Measurements from ENCODE around the gene DENND1C.

- TF ChIP-seq CTCF (IDR thresholded peaks at IDR 0.05) (no peak), POLR2A (IDR thresholded peaks at IDR 0.05) (no peak)
These were observed 47.8 kb upstream of the DENND1C start for GRCh38 chr19:6529351-6529750.

Measured in right lobe of liver (tissue), 4 donors.